Inferior parietal cortex (tissue), 1 donor: Measurements from ENCODE around the gene ARHGAP26.

ENCODE experiments used
- DNase-seq: peaks from one replicate; pipeline ENCODE4 v3.0.0-alpha.2; 2016; ENCODE audit errors: extremely low spot score

ARHGAP26 gene

DNA sequence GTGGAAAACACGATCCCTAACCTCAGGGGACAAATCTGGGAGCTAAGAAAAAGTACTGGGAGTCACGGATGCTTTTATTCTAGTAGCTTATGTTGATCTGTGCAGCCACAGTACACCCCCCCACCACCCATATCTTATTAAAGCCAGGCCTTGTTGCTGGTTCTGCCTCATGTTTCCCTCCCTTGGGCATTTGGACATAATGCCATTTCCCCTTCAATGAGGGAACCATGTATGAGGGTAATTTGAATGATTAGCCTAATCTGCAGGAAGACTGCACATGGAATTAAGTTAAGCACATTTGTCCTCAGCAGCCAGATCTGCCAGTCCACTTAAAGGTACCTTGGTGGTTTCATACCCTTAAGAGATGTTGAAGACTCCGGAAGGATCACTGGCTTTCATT is 102.0 kb downstream of the ARHGAP26 start:
- no peak for DNase-seq

DNA sequence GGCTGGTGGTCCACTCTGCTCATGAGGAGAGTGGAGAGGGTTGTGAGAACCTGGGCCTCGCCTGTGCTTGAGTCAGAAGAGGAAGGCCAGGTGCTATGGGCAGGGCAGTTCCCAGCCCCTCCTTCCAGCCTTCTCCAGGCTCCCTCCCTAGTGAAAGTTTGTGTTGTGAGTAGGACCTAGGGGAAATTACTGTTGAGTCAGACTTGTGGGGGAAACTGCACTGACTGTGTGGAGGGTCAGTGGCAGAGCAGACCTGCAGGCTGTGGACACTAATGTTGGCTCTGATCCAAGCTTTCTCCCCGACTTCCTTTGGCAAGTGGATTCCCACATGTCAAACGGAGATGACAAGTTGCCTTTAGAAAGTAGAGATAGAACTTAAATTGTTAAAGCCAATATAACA is 102.6 kb downstream of the ARHGAP26 start:
- no peak for DNase-seq

DNA sequence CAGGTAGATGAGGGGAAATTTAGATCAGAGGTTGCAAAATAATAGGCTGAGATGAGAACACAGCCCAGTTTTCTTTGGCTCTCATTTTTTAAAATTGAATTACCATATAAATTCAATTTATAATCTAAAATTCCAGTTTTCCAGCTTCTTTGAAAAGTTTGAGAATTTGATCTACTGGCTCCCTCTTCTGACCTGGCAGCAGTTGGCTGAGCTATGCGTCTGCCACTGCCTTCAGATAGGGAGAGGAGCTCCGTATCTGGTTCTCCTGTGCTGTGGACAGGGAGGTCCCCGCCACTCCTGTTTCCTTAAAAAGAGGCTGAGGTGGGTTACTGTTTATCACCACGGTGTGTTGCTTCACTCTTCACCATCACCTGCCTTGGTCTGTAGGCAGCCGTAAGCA is 103.7 kb downstream of the ARHGAP26 start:
- no peak for DNase-seq

DNA sequence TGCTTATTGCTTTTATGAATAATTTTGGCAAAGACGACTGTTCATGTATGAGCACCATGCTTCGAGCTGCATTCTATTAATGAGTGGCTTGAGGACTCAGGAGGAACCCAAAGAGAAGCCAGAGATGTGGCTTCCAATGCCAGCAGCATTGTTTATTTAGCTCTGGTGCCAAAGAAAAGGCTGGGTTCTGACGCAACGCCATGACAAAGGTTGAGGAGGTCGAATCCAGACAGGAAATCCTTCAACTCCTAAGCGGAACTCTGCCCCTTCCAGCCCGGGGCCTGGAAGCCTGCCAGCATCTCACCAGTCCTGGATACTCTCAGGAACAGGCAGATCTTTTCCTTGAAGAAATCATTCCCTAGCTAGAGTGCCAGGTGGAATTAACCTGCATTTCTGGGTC is 104.4 kb downstream of the ARHGAP26 start:
- DNase-seq = no peak

DNA sequence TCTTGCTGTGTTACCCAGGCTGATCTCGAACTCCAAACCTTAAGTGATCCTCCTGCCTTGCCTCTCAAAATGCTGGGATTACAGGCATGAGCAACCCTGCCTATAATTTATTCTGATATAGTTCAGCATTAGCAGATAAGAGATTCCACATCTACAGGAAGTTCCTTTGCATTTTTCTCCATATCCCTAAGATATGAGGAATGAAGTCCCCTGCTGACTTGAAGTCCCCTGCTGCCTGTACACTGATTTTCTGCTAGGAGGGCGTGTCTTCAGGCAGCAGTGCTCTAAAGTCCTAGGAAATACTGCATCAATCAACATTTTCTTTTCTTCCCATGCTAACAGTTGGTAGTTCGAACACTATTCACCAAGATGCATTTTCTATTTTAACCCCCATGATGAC is 105.8 kb downstream of the ARHGAP26 start:
- no peak for DNase-seq

GRCh38 chr5:142876817-142877216 is 106.6 kb downstream of the ARHGAP26 start:
- no peak for DNase-seq

GRCh38 chr5:142878111-142878510 is 107.9 kb downstream of the ARHGAP26 start:
- DNase-seq = no peak

- no peak for DNase-seq
Observed at GRCh38 chr5:142878638-142879037, 108.5 kb downstream of the ARHGAP26 start.

DNA sequence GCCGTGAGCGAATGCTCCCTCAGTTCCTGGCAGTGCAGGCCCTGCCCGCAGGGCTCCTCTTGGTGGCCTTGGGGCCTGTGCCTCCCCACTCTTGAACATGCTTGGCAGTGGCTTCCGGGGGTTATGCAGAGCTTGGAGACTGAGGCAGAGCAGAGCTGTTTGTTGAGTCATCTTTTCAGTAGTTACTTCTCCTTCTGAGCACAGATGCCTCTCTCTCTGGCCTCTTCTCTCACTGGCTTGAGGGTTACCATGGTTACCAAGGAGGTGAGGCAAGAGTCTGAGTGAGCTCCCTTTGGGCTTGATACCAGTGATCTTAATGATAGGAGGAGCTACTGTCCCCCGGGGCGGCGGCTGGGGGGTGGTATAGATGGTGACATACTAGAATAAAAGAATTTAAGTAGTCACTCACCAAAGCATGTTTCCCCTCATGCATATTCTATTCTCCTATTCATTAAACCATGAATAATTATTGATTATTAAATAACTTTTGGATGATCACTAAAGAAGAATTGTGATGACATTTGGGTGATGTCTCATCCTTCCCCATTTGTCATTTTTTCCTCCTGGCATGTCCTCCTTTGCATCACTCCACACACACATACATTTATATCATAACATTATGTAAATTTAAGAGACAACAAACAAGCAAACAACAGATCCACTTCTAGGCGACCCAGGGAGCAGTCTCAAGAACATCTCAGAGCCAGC is 111.1 kb downstream of the ARHGAP26 start:
- DNase-seq = peak; percentile 36

DNA sequence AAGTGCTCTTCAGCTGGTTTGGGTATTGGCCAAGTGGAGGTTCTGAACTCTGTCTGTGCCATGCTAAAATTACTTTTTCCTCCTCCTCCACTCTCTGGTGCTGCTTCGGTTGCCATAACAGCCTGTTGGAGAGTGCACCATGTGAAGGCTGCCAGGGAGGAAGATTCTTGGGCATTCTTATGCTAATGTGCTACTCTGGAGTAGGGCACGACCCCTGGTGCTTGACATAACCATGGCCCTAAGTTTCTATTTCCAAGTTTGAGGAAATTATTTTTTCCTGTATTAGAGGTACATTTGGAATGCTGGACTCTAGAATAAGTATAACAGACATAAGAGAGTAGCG is 111.6 kb downstream of the ARHGAP26 start:
- DNase-seq = peak; percentile 34

DNA sequence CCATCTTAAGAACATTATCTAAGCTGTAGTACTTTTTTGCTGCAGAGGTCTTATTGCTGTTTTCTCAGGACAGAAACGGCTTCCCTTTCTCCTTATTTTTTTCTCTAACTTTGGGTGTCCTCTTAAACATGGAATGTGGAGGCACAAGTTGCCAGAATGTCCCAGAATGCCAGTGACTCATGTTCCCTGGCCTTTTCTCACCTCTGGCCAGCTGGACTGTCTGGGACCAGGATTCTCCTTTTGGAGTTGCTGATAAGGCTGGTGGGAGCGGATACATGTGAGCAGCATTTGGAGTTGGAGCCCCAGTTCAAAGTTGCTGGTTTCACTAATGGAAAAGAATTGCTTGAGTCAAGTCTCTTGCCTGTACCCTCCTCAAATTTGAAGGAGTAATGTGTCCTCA is 112.8 kb downstream of the ARHGAP26 start:
- no peak for DNase-seq

DNA sequence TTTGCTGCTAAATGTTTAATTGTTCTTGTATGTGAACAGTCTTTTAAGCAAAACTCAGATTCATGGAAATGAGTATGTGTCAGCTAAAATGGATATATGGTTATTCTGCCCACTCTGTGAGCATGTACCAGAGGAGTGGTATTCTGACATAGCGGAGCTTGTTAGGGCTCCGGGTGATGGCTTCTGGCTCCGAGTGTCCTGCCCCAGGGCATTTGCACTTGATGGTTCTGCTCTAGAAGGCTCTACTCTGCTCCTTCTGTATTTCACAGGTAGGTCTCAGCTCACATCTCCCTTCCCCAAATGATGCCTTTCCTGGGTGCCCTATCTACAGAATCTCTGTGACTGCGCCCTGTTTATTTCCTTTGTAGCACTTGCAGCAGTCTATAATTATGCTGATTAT is 113.3 kb downstream of the ARHGAP26 start:
- DNase-seq = no peak

GRCh38 chr5:142884029-142884428 is 113.9 kb downstream of the ARHGAP26 start:
- no peak for DNase-seq

GRCh38 chr5:142886211-142886610 is 116.0 kb downstream of the ARHGAP26 start:
- no peak for DNase-seq

GRCh38 chr5:142886956-142887355 is 116.8 kb downstream of the ARHGAP26 start:
- DNase-seq = no peak

- peak; percentile 81 for DNase-seq
Observed at GRCh38 chr5:142888469-142889085, 118.4 kb downstream of the ARHGAP26 start.

DNA sequence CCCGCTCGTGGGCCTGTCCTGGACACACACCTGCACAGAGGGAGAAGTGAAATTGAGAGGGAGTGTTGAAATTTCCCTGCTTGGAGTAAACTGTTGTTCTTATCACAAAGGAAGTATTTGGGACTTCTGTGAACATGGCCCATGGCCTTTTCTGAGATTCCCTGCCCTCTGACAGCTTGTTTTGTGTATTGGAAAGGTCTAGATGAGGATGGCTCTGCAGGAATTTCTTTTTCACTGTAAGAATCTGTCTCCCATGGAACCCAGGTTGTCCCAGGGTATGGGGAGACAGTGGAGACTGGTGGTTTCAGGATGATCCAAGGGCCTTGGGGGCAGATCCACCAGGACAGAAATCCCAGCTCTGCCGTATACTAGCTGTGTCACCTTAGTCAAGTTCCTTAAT is 121.8 kb downstream of the ARHGAP26 start:
- no peak for DNase-seq

GRCh38 chr5:142894315-142894714 is 124.1 kb downstream of the ARHGAP26 start:
- DNase-seq = no peak

- no peak for DNase-seq
Observed at GRCh38 chr5:142894749-142895148, 124.6 kb downstream of the ARHGAP26 start.

- DNase-seq = no peak
Observed at GRCh38 chr5:142896325-142897007, 126.3 kb downstream of the ARHGAP26 start.

- no peak for DNase-seq
Observed at GRCh38 chr5:142897328-142897727, 127.2 kb downstream of the ARHGAP26 start.

DNA sequence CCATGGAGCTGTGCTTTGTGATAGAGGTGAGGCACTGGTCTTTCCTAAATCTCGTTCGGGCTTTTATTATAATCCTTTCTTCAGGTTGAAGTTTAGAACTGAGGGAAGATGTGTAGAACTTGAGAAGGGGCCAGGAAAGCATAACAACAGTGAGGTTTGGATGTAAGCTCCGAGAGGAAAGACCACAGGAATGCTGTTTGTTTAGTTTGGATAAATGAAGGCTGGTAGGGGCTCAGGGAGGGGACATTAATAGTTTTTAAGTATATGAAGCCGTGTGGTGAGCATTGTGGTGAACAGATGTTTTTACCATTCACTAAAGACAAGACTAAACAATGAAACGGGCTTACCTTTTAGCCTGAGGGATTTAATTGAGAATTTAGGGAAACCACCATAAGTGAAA is 130.8 kb downstream of the ARHGAP26 start:
- DNase-seq = no peak

DNA sequence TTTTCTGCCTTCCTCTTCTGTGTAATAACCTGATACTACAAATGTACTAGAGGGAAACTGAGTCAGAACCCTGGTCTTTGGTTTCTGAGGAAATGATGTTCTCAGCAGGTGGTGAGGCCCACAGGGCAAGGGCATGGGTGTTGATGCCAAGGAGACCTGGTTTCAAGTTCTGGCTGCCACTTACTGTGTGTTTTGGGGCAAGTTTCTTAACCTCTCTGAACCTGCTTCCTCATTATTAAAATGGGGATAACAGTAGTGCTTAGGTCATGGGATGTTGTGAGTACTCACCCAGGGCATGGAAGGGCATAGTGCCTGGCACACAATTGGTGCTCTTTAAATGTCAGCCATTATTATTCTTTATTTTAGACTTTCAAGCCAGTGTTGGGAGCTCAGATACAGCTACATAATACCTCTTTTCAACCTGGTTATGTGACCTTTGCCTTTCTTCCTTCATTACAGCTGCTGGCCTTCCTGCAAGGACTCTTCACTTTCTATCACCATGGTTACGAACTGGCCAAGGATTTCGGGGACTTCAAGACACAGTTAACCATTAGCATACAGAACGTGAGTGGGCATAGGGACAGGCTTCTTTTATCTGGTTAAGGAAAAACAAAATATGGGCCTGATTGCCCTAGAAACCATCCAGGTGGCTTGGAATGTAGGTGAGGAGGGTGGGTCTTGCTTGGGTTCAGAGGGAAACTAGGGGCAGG is 131.5 kb downstream of the ARHGAP26 start:
- no peak for DNase-seq
